GM18505 (cell line): Measurements from ENCODE around the gene CELF2.

Source experiments
- ATAC-seq: cut with Tn5 transposase; IDR thresholded peaks from one replicate; pipeline ENCODE4 v1.9.1; 2021; ENCODE audit not compliant: unreplicated experiment
- POLR2A ChIP-seq: IDR thresholded peaks from 4 replicates; pipeline ENCODE4 v1.6.1; 2011; ENCODE audit warnings: borderline replicate concordance; ENCODE audit not compliant: insufficient read depth, insufficient read length; ENCODE audit errors: extremely low read depth

CELF2 gene

GRCh38 chr10:11304906-11305585 is 287.4 kb downstream of the CELF2 start:
- ATAC-seq = no peak
- TF ChIP-seq POLR2A = no peak

GRCh38 chr10:11305825-11306593 is 288.3 kb downstream of the CELF2 start:
- no peak for ATAC-seq
- TF ChIP-seq POLR2A = no peak

- peak; percentile 28 for TF ChIP-seq POLR2A
- no peak for ATAC-seq
Measured at GRCh38 chr10:11307004-11307403, 289.3 kb downstream of the CELF2 start.

GRCh38 chr10:11307937-11308336 is 290.3 kb downstream of the CELF2 start:
- no peak for ATAC-seq
- TF ChIP-seq POLR2A = no peak

GRCh38 chr10:11311027-11311426 is 293.4 kb downstream of the CELF2 start:
- ATAC-seq = no peak
- no peak for TF ChIP-seq POLR2A

GRCh38 chr10:11313463-11313862 is 295.8 kb downstream of the CELF2 start:
- TF ChIP-seq POLR2A = no peak

GRCh38 chr10:11317936-11318670 is 300.4 kb downstream of the CELF2 start:
- ATAC-seq = no peak
- no peak for TF ChIP-seq POLR2A

More at GRCh38 chr10:11313463-11313862, 295.8 kb downstream of the CELF2 start:
- no peak for ATAC-seq

GRCh38 chr10:11318826-11319598 is 301.3 kb downstream of the CELF2 start:
- TF ChIP-seq POLR2A = no peak
- no peak for ATAC-seq

GRCh38 chr10:11319990-11320602 is 302.4 kb downstream of the CELF2 start:
- ATAC-seq = no peak
- TF ChIP-seq POLR2A = peak; percentile 32

GRCh38 chr10:11320809-11321520 is 303.3 kb downstream of the CELF2 start:
- TF ChIP-seq POLR2A = no peak
- ATAC-seq = no peak

- ATAC-seq = no peak
- TF ChIP-seq POLR2A = no peak
Measured at GRCh38 chr10:11322698-11323097, 305.0 kb downstream of the CELF2 start.

- no peak for TF ChIP-seq POLR2A
- ATAC-seq = no peak
Measured at GRCh38 chr10:11324761-11325321, 307.2 kb downstream of the CELF2 start.

GRCh38 chr10:11325817-11326216 is 308.1 kb downstream of the CELF2 start:
- no peak for ATAC-seq
- TF ChIP-seq POLR2A = no peak
